ENCODE data around the gene MUC22.
"Not testable (repeated sequence)": the region's sequence is repeated elsewhere in the genome, so short reads cannot be mapped to it uniquely, and the experiment has no call there.

DNA sequence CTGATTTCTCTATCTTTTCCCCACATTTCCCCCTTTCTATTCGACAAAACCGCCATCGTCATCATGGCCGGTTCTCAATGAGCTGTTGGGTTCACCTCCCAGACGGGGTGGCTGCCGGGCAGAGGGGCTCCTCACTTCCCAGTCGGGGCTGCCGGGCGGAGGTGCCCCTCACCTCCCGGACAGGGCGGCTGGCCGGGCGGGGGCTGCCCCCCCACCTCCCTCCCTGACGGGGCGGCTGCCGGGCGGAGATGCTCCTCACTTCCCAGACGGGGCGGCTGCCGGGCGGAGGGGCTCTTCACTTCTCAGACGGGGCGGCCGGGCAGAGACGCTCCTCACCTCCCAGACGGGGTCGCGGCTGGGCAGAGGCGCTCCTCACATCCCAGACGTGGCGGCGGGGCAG, 56.8 kb downstream of the MUC22 start:
- TF ChIP-seq, protein P1, sequence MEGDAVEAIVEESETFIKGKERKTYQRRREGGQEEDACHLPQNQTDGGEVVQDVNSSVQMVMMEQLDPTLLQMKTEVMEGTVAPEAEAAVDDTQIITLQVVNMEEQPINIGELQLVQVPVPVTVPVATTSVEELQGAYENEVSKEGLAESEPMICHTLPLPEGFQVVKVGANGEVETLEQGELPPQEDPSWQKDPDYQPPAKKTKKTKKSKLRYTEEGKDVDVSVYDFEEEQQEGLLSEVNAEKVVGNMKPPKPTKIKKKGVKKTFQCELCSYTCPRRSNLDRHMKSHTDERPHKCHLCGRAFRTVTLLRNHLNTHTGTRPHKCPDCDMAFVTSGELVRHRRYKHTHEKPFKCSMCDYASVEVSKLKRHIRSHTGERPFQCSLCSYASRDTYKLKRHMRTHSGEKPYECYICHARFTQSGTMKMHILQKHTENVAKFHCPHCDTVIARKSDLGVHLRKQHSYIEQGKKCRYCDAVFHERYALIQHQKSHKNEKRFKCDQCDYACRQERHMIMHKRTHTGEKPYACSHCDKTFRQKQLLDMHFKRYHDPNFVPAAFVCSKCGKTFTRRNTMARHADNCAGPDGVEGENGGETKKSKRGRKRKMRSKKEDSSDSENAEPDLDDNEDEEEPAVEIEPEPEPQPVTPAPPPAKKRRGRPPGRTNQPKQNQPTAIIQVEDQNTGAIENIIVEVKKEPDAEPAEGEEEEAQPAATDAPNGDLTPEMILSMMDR (IDR thresholded peaks at IDR 0.05; ENCODE audit: low read depth, low read length, poor library complexity, severe bottlenecking) = not testable (repeated sequence)
- not testable (repeated sequence) for TF ChIP-seq EZH2phosphoT487 (IDR thresholded peaks at IDR 0.05; ENCODE audit: borderline replicate concordance, low read length)

Measured in DOHH2 (cell line).